Pancreas (tissue), 10 donors: Measurements from ENCODE around the gene CEP170B. TPM values are rescaled to one million over a fixed set of nuclear protein-coding genes. Genes with fewer than 3 reads are reported as not detected.
A peak's percentile ranks its signal among the peaks of the same experiment; 100 is the strongest.

Experiments used
- ATAC-seq, 4 donors: fragments of 200-7000 bp; cut with Tn5 transposase; one replicate each; pipeline versions ENCODE4 v1.8.0 to v1.9.1; 2020; ENCODE audit warnings: mild to moderate bottlenecking in 4 of 4, moderate library complexity in 4 of 4
- DNase-seq, 6 donors: peaks; one replicate each; pipeline ENCODE4 v3.0.0-alpha.2; 2020
- FAIRE-seq: peaks from 2 replicates; lab custom pipeline; 2012; peaks lifted over from hg19 to GRCh38; lab: Jason Lieb, UNC
- H3K27ac ChIP-seq, 4 donors: fragments of 200-600 bp; sonication (generic); 1 replicate in 3 of 4; 2 replicates in 1 of 4; pipeline versions ENCODE4 v1.5.0 to v1.8.0; 2020
- H3K27me3 ChIP-seq, 4 donors: fragments of 200-600 bp; one replicate each; pipeline ENCODE4 v1.8.0; 2021
- H3K36me3 ChIP-seq, 3 donors: fragments of 200-600 bp; sonication (generic) in 1 of 3; one replicate each; pipeline versions ENCODE4 v1.5.0 to v1.8.0; 2020 to 2021
- H3K4me1 ChIP-seq, 3 donors: fragments of 200-600 bp; one replicate each; pipeline ENCODE4 v1.8.0; 2021
- H3K4me3 ChIP-seq, 4 donors: fragments of 200-600 bp; sonication (generic) in 2 of 4; one replicate each; pipeline versions ENCODE4 v1.5.0 to v1.8.0; 2020 to 2021
- H3K9me3 ChIP-seq, 4 donors: fragments of 200-600 bp; one replicate each; pipeline ENCODE4 v1.8.0; 2021
- WGBS, 2 donors: extraction: QIAGEN DNeasy Blood & Tissue Kit; methylation state at CpG; one replicate each; pipeline ENCODE4 v1.1.7; 2013; 5-methylcytosine and 5-hydroxymethylcytosine counted together
- intact Hi-C, 3 donors: fragments of 100-400 bp; cut with DNase I; formaldehyde crosslinking; loops; one replicate each; pipeline versions ENCODE4 v1.11.1 to v1.14.2; 2022
- polyA plus RNA-seq, 2 donors: library from polyadenylated mRNA; stranded (reverse); fragments of 200-250 nt; gene quantifications; one replicate each; pipeline ENCODE4 v1.2.3, GENCODE V29; 2013
- total RNA-seq, 6 donors: library from RNA; stranded (reverse); fragmentation: NEBNext Ultra II Directional in 4 of 6; extraction: Animal tissue kit (Norgen Biotek cat#: 25700) in 4 of 6; gene quantifications; one replicate each; pipeline versions ENCODE4 v1.2.1 to v1.2.4, GENCODE V29; 2021 to 2023
- TF ChIP-seq, protein P1 (sequence below), 4 donors: fragments of 200-600 bp; sonication (generic) in 3 of 4; IDR thresholded peaks; one replicate each; pipeline versions ENCODE4 v1.5.0 to v1.8.0; 2021; ENCODE audit warnings: antibody characterized with exemption in 4 of 4
- donor health status: healthy with polysubstance abuse.
- donor health status: DM: no; HTN: no; CAD: no; lungs with moderate emphysema.
- donor health status: DM: no; HTN: no; CAD: no.
- donor health status: control.
- donor health status: control.
- donor health status: Bipolar disorder and iron deficiency.
- donor health status: DM: yes; HTN: yes; CAD: no.
- donor health status: DM: no; HTN: no; CAD: no.
- donor health status: DM: no; HTN: no; CAD: no.
- donor health status: DM: yes; HTN: yes; CAD: no.

Gene CEP170B
- total and polyA plus RNA-seq, 8 donors: 17.7 to 43.8 (median 21.9) TPM

DNA sequence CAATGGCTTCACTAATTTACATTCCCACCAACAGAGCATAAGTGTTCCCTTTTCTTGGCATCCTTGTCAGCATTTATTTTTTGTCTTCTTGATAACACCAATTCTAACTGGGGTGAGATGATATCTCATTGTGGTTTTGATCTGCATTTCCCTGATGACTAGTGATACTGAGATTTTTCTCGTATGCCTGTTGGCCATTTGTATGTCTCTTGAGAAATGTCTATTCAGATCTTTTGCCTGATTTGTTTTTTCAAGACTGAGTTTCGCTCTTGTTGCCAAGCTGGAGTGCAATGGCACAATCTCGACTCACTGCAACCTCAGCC lies 54.9 kb downstream of the CEP170B start:
- 61 to 67% methylated on average over 3 of the region's 3 CpGs for WGBS, 2 donors
- Histone ChIP-seq H3K36me3 (no peaks in the 10 kb centered on the region), H3K27me3 (no peaks in the 10 kb centered on the region), H3K4me1 (no peaks in the 10 kb centered on the region), H3K4me3 (no peak overlapping the region), H3K27ac (no peak overlapping the region), H3K9me3 (no peaks in the 10 kb centered on the region)
- no peak for DNase-seq
- intact Hi-C loops: no loop called here
- TF ChIP-seq, protein P1, sequence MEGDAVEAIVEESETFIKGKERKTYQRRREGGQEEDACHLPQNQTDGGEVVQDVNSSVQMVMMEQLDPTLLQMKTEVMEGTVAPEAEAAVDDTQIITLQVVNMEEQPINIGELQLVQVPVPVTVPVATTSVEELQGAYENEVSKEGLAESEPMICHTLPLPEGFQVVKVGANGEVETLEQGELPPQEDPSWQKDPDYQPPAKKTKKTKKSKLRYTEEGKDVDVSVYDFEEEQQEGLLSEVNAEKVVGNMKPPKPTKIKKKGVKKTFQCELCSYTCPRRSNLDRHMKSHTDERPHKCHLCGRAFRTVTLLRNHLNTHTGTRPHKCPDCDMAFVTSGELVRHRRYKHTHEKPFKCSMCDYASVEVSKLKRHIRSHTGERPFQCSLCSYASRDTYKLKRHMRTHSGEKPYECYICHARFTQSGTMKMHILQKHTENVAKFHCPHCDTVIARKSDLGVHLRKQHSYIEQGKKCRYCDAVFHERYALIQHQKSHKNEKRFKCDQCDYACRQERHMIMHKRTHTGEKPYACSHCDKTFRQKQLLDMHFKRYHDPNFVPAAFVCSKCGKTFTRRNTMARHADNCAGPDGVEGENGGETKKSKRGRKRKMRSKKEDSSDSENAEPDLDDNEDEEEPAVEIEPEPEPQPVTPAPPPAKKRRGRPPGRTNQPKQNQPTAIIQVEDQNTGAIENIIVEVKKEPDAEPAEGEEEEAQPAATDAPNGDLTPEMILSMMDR (IDR thresholded peaks at IDR 0.05): no peak
- ATAC-seq: no peak
- no peak for FAIRE-seq

DNA sequence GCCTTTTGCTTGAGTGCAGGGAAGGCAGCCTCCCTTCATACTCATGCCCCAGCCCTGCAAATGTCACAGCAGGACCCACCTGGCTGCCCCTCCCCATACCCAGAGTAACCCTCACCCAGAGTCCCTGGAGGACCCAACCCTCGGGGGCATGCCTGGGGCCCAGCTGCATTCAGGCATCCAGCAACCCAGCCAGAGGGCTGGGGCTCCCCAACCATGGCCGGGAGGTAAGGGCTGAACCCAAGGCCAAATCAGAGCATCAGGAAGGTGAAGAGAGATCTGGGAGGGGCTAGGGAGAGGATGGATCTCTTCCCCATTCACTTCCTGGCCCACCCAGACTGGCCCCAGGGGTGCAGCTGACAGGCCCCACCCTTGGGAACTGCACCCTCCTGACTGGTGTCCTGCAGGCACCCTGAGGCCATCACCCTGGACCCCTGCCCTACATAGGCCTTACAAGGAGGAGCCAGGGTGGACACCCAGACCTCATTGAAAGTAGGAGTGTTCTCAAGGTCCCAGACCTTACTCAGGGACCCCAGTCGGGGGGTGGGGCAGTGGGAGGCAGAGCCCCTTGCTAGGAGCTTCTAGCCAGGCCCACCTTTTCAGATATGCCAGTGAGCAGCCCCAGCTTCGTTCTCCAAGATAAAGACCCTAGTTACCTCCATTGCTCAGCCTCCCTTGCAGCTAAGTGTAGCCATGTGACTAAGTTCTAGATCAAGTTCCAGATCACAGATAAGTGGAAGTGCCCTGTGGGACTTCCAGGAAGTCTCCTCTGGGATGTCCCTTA lies 58.8 kb downstream of the CEP170B start:
- Histone ChIP-seq H3K27ac (no peak overlapping the region), H3K36me3 (no peaks in the 10 kb centered on the region), H3K4me3 (no peak overlapping the region), H3K4me1 (no peaks in the 10 kb centered on the region), H3K9me3 (no peaks in the 10 kb centered on the region), H3K27me3 (no peaks in the 10 kb centered on the region)
- no peak for ATAC-seq
- intact Hi-C loops: no loop called here
- TF ChIP-seq, protein P1 (IDR thresholded peaks at IDR 0.05): no peak
- no peak for FAIRE-seq
- peak in 1 of 6 donors; percentile 37 for DNase-seq
- WGBS, 2 donors: 93 to 96% methylated on average over 4 of the region's 4 CpGs

DNA sequence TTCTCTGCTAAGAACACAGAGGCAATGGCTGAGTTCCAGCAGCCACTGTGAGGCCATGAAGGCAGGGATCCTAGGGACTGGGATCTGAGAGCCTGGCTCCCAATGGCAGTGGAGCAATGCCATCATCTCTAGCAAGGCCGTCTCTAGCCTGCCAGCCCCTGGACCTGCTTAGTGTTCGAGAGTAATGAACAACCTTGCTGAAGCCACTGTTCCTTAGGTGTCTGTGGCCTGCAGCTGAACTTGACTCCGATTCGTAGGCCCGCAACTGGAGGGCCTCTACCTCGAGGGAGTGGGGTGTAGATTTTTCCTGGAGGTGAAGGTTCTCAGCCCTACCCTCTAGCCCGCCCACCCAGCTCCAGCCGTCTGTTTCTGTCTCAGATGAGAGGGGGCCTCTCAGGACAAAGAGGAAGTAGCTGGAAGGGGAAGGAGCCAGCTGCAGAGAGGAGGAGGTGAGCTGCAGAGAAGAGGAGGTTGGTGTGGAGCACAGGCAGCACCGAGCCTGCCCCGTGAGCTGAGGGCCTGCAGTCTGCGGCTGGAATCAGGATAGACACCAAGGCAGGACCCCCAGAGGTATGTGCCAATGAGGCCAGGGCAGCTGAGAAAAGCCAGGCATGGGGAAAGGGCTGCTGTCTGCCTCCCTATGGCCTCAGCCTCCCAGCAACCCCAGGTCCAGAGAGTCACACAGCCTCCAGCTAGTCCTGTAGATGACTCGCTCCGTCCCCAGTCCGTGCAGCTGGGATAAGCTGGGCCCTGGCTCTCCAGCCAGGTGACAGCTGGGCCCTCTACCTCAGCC lies 59.5 kb downstream of the CEP170B start, which contains the start of gene PLD4:
PLD4 (plus strand) TSS at position 459 of the 793 bp plus-strand sequence. CDS start 2,262 bp downstream, outside the sequence.
- intact Hi-C loops: no loop called here
- Histone ChIP-seq H3K9me3 (no peaks in the 10 kb centered on the region), H3K27ac (no peak within 1 kb of the TSS), H3K27me3 (no peaks in the 10 kb centered on the region), H3K4me1 (no peaks in the 10 kb centered on the region), H3K4me3 (no peak within 1 kb of the TSS), H3K36me3 (no peaks in the 10 kb centered on the region)
- 80 to 87% methylated on average over 14 of the region's 14 CpGs for WGBS, 2 donors
- peak in 2 of 6 donors; percentile 37 to 53 for DNase-seq
- no peak for FAIRE-seq
- peak in 1 of 4 donors; percentile 24 for ATAC-seq
- TF ChIP-seq, protein P1 (IDR thresholded peaks at IDR 0.05): no peak

DNA sequence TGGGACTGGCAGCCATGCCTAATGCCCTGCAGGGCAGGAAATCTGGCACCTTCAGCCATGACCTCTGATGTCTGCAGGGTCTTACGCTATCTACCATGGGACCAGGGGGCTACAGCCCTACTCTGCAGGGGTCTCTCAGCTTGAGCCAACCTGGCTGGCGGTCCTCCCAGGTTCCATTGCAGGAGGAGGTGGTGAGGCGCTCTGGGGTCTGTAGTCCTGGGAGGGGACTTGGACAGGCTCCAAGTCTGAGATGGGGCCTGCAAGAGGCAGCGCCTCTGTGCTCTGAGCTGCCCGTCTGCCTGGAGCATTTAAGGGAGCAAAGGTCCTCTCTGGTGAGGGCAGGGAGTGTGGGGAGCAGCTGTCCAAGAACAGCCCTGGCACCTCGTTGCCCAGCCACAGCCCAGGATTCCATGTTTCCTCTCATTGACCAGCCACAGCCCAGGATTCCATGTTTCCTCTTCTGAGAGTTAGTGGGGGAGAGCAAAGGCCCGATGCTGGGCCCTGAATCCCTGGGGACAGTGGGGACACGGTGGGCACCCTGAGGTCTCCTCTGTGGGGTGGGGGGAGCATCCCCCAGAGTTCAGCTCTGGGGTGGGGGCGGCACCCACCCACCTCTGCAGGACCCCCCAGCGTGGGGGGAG lies 60.3 kb downstream of the CEP170B start:
- no peak overlapping the region for H3K27ac ChIP-seq
- no peaks in the 10 kb centered on the region for H3K27me3 ChIP-seq
- FAIRE-seq (no peak), DNase-seq (peak in 1 of 6 donors; percentile 61), ATAC-seq (no peak)
- H3K4me3 ChIP-seq: no peak overlapping the region
- no peaks in the 10 kb centered on the region for H3K36me3 ChIP-seq
- TF ChIP-seq, protein P1 (IDR thresholded peaks at IDR 0.05): no peak
- WGBS, 2 donors: 74 to 82% methylated on average over 10 of the region's 10 CpGs
- intact Hi-C loops: no loop called here
- no peaks in the 10 kb centered on the region for H3K9me3 ChIP-seq
- no peaks in the 10 kb centered on the region for H3K4me1 ChIP-seq
